Activated T-cell treated with anti-CD3 and anti-CD28 coated beads for 24 hours (primary cell): ENCODE data around the gene GDPD1.

ENCODE experiments used
- DNase-seq: peaks from one replicate; pipeline ENCODE4 v3.0.0-alpha.2; 2020; ENCODE audit warnings: low read depth

GDPD1 gene

GRCh38 chr17:59315866-59316265 is 95.6 kb downstream of the GDPD1 start:
- DNase-seq: no peak
